ENCODE data around the gene GALNT12.

DNA sequence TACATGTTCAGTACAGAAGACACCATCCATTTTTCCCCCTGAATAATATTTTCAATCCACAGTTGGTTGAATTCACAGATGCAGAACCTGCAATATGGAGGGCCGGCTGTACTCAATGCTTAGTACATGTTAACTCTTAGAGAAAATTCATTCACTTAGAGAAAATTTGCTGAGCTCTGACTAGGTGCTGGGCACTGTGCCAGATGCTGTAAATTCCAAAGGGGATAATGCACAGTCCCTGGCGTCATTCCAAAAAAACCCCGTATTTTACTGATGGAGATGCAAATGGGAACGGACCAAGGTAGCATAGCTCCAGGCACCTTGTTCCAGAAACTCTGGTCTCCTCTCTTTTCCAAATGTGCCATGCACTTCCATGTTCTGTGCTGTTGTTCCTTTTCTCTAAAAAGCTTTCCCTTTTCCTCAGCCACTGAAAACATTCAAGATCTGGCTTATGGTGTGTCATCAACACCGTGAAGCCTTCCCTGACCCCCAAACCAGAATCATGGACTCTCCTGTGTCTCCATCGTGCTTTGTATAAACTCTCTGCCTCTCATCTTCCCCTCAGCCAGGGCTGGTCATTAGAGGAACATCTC lies 80.5 kb downstream of the GALNT12 start:
- TF ChIP-seq CTCF (IDR thresholded peaks at IDR 0.05; ENCODE audit: insufficient read depth, low read depth, low read length) (no peak), EZH2 (IDR thresholded peaks at IDR 0.05; ENCODE audit: insufficient read depth, low read length) (no peak)
